Measurements from ENCODE around the gene WRAP73.

The WRAP73 gene

GRCh38 chr1:3669421-3669821, 19.5 kb upstream of the WRAP73 start:
- Histone ChIP-seq H4K20me1 (ENCODE audit: insufficient read depth, low read length) (no peaks in the 10 kb centered on the region), H3K4me3 (ENCODE audit: low read depth, low read length, poor library complexity, severe bottlenecking) (no peak overlapping the region), H3F3A (ENCODE audit: insufficient read depth, low read length) (no peaks in the 10 kb centered on the region), H3K79me2 (ENCODE audit: insufficient read depth, low read length) (no peaks in the 10 kb centered on the region), H3K27ac (ENCODE audit: low read depth, low read length, poor library complexity, severe bottlenecking) (no peak overlapping the region), H3K4me2 (ENCODE audit: low read length) (no peak overlapping the region), H3K36me3 (ENCODE audit: insufficient read depth, low read length) (no peaks in the 10 kb centered on the region), H3K9ac (ENCODE audit: low read length) (no peak overlapping the region), H2AFZ (ENCODE audit: low read length) (no peak overlapping the region), H3K9me2 (ENCODE audit: low read depth, low read length) (no peaks in the 10 kb centered on the region), H3K4me1 (ENCODE audit: insufficient read depth, low read length, severe bottlenecking) (peaks cover 48% of the 10 kb centered on the region), H3K9me3 (ENCODE audit: low read length) (no peaks in the 10 kb centered on the region), H3K27me3 (ENCODE audit: insufficient read depth, low read length) (peaks cover 6% of the 10 kb centered on the region)
- TF ChIP-seq CTCF (IDR thresholded peaks at IDR 0.05; ENCODE audit: low read length) (no peak), EZH2 (IDR thresholded peaks at IDR 0.05; ENCODE audit: borderline replicate concordance, low read length) (no peak)

- no peak overlapping the region for H3K27ac ChIP-seq (ENCODE audit: low read depth, low read length, poor library complexity, severe bottlenecking)
- no peak overlapping the region for H3K9ac ChIP-seq (ENCODE audit: low read length)
- peaks cover 50% of the 10 kb centered on the region for H3K4me1 ChIP-seq (ENCODE audit: insufficient read depth, low read length, severe bottlenecking)
- no peak overlapping the region for H2AFZ ChIP-seq (ENCODE audit: low read length)
- no peaks in the 10 kb centered on the region for H3K9me2 ChIP-seq (ENCODE audit: low read depth, low read length)
- no peaks in the 10 kb centered on the region for H3K36me3 ChIP-seq (ENCODE audit: insufficient read depth, low read length)
- H3K9me3 ChIP-seq (ENCODE audit: low read length): no peaks in the 10 kb centered on the region
- no peaks in the 10 kb centered on the region for H3F3A ChIP-seq (ENCODE audit: insufficient read depth, low read length)
- no peaks in the 10 kb centered on the region for H3K79me2 ChIP-seq (ENCODE audit: insufficient read depth, low read length)
- no peak for TF ChIP-seq EZH2 (IDR thresholded peaks at IDR 0.05; ENCODE audit: borderline replicate concordance, low read length)
- no peak for TF ChIP-seq CTCF (IDR thresholded peaks at IDR 0.05; ENCODE audit: low read length)
- no peaks in the 10 kb centered on the region for H4K20me1 ChIP-seq (ENCODE audit: insufficient read depth, low read length)
- no peak overlapping the region for H3K4me2 ChIP-seq (ENCODE audit: low read length)
- H3K27me3 ChIP-seq (ENCODE audit: insufficient read depth, low read length): peaks cover 6% of the 10 kb centered on the region
- no peak overlapping the region for H3K4me3 ChIP-seq (ENCODE audit: low read depth, low read length, poor library complexity, severe bottlenecking)
Measured at GRCh38 chr1:3668585-3669300, 18.8 kb upstream of the WRAP73 start.

- Histone ChIP-seq H3K9ac (ENCODE audit: low read length) (no peak overlapping the region), H3K27ac (ENCODE audit: low read depth, low read length, poor library complexity, severe bottlenecking) (no peak overlapping the region), H3K4me3 (ENCODE audit: low read depth, low read length, poor library complexity, severe bottlenecking) (no peak overlapping the region), H4K20me1 (ENCODE audit: insufficient read depth, low read length) (no peaks in the 10 kb centered on the region), H3K9me3 (ENCODE audit: low read length) (no peaks in the 10 kb centered on the region), H3K79me2 (ENCODE audit: insufficient read depth, low read length) (no peaks in the 10 kb centered on the region), H3F3A (ENCODE audit: insufficient read depth, low read length) (no peaks in the 10 kb centered on the region), H3K27me3 (ENCODE audit: insufficient read depth, low read length) (peaks cover 6% of the 10 kb centered on the region), H3K4me2 (ENCODE audit: low read length) (no peak overlapping the region), H3K9me2 (ENCODE audit: low read depth, low read length) (no peaks in the 10 kb centered on the region), H3K4me1 (ENCODE audit: insufficient read depth, low read length, severe bottlenecking) (peaks cover 45% of the 10 kb centered on the region), H3K36me3 (ENCODE audit: insufficient read depth, low read length) (no peaks in the 10 kb centered on the region), H2AFZ (ENCODE audit: low read length) (no peak overlapping the region)
- no peak for TF ChIP-seq EZH2 (IDR thresholded peaks at IDR 0.05; ENCODE audit: borderline replicate concordance, low read length)
- no peak for TF ChIP-seq CTCF (IDR thresholded peaks at IDR 0.05; ENCODE audit: low read length)
Measured at GRCh38 chr1:3668148-3668547, 18.2 kb upstream of the WRAP73 start.

Measured in OCI-LY1 (cell line).